Muscle of leg (tissue), 11 donors: ENCODE measurements around the gene GPRIN2. TPM values are rescaled to one million over a fixed set of nuclear protein-coding genes. Genes with fewer than 3 reads are reported as not detected.
A peak's percentile ranks its signal among the peaks of the same experiment; 100 is the strongest.
"Not testable (repeated sequence)": the region's sequence is repeated elsewhere in the genome, so short reads cannot be mapped to it uniquely, and the experiment has no call there.

Experiments used
- DNase-seq: peaks from one replicate; pipeline ENCODE4 v3.0.0; 2013
- H3K27ac ChIP-seq: one replicate; pipeline ENCODE4 v1.5.1; 2013; ENCODE audit warnings: mild to moderate bottlenecking, low read length, control low read depth
- H3K27me3 ChIP-seq: one replicate; pipeline ENCODE4 v1.6.1; 2013; ENCODE audit warnings: low read length; ENCODE audit not compliant: control insufficient read depth, insufficient read depth
- H3K36me3 ChIP-seq: one replicate; pipeline ENCODE4 v1.6.1; 2013; ENCODE audit warnings: low read length; ENCODE audit not compliant: control insufficient read depth, insufficient read depth
- H3K4me1 ChIP-seq: one replicate; pipeline ENCODE4 v1.6.1; 2013; ENCODE audit warnings: low read length; ENCODE audit not compliant: control insufficient read depth, insufficient read depth
- H3K4me3 ChIP-seq: one replicate; pipeline ENCODE4 v1.5.1; 2013; ENCODE audit warnings: low read length, control low read depth
- H3K9me3 ChIP-seq: replicated peaks from 2 replicates; pipeline ENCODE4 v1.6.1; 2013; ENCODE audit warnings: low read depth, low read length; ENCODE audit not compliant: control insufficient read depth
- WGBS: methylation state at CpG from one replicate; pipeline ENCODE4 v1.1.5; 2013; ENCODE audit warnings: missing lambda C conversion rate; ENCODE audit not compliant: insufficient coverage; 5-methylcytosine and 5-hydroxymethylcytosine counted together
- polyA plus RNA-seq, 8 donors: library from polyadenylated mRNA; unstranded; fragments of 120-200 nt; gene quantifications; one replicate each; pipeline versions ENCODE4 v1.2.1 to v1.2.3, GENCODE V29; 2013; ENCODE audit warnings: inconsistent platforms in 1 of 8, low replicate concordance in 1 of 8; ENCODE audit not compliant: insufficient read length in 8 of 8, insufficient read depth in 1 of 8
- total RNA-seq: library from RNA; stranded (reverse); fragments of 120-200 nt; gene quantifications from one replicate; pipeline ENCODE4 v1.2.4, GENCODE V29; 2013

Gene GPRIN2
- total and polyA plus RNA-seq, 9 donors = 0.12 to 0.91 (median 0.33) TPM

- not testable (repeated sequence) for H3K36me3 ChIP-seq, H3K27ac ChIP-seq, H3K4me3 ChIP-seq, H3K27me3 ChIP-seq, DNase-seq, H3K4me1 ChIP-seq, H3K9me3 ChIP-seq
- WGBS = no CpG with 5 or more reads among the region's 2 CpGs
Measured at GRCh38 chr10:46570655-46571054, 14.2 kb upstream of the GPRIN2 start.

GRCh38 chr10:46567151-46567550 is 10.7 kb upstream of the GPRIN2 start:
- not testable (repeated sequence) for H3K36me3 ChIP-seq, H3K27ac ChIP-seq, H3K4me3 ChIP-seq, DNase-seq, H3K27me3 ChIP-seq, H3K4me1 ChIP-seq, H3K9me3 ChIP-seq
- WGBS = no CpG with 5 or more reads among the region's 9 CpGs

DNA sequence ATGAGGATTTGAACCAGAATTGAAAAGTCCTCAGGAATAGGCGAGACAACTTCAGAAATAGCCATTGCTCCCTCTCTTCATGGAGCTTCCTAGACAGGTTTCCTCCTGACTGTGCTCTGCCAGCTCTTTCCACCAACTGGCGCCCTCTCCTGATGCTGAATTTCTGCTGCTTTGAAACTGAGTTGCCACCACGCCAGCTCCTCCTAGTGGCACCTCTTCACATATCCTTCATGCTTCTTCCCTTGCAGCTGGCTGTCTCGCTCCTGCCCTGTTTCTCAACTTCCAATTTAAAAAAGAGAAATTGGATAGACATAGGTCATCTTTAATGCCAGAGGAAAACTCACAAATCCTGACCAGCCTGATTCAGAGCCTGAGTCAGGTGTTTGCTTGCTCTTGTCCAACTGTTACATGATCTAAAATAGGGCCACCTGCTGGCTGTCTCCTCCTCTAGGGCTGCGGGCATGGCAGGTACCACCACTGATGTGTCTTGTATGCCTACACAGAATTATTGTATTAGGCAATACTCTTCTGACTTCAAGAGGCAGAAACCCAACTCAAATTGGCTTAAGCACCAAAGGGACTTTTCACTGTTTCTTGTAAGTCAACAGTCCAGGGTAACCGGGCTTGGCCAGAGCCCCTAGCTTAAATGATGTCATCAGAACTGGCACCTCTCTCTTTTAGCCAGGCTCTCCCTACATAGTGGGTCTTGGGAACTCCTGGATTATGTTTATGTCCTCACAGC is 9.3 kb upstream of the GPRIN2 start:
- peak; percentile 63 for DNase-seq
- H3K4me1 ChIP-seq, H3K9me3 ChIP-seq, H3K27me3 ChIP-seq, H3K36me3 ChIP-seq, H3K27ac ChIP-seq, H3K4me3 ChIP-seq: not testable (repeated sequence)
- WGBS = 0% methylated on average over 1 of the region's 6 CpGs

DNA sequence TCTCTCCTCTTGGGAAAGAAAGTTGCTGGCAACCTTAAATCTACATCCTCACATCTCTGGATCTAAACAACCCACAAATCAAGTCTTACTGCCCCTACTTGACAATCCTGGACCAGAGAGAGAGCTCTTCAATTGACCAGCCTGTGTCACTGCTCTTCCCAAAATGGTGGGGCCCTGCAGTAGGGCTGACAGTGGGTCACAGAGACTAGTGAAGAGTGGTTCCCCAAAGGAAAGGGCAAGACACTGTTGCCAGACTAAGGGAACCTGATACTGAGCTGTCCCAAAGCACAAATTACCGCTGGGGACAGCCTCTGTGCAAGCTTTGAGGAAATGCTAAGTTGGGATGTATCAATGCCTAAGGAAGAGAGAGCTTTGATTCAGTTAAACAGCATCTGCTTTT is 4.5 kb upstream of the GPRIN2 start:
- Histone ChIP-seq H3K4me1 (peaks cover 9% of the 10 kb centered on the region), H3K27ac (no peak overlapping the region), H3K4me3 (no peak overlapping the region), H3K9me3 (no peaks in the 10 kb centered on the region), H3K27me3 (peaks cover 45% of the 10 kb centered on the region), H3K36me3 (no peaks in the 10 kb centered on the region)
- no peak for DNase-seq
- 43% methylated on average over 1 of the region's 1 CpG for WGBS

GRCh38 chr10:46560381-46560780 is 3.9 kb upstream of the GPRIN2 start:
- peaks cover 14% of the 10 kb centered on the region for H3K4me1 ChIP-seq
- H3K27ac ChIP-seq = no peak overlapping the region
- H3K36me3 ChIP-seq = no peaks in the 10 kb centered on the region
- H3K27me3 ChIP-seq = peaks cover 51% of the 10 kb centered on the region
- WGBS = 83% methylated on average over 4 of the region's 5 CpGs
- no peak for DNase-seq
- no peaks in the 10 kb centered on the region for H3K9me3 ChIP-seq
- H3K4me3 ChIP-seq = no peak overlapping the region

DNA sequence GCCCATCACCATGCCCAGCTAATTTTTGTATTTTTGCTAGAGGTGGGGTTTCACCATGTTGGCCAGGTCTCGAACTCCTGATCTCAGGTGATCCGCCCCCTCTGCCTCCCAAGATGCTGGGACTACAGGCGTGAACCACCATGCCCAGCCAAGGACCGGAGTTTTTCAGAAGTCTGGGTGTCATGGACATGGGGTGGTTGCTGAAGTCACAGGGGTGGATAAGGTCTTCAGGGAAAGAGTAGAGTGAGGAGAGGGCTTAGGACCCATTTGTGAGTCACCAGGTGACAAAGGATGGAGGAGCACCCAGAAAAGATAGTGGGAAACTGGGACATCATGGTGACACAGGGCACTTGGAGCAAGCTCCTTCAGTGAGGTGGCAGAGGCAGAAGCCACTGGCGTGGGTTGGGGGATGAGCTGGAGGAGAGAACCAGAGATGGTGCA is 2.8 kb upstream of the GPRIN2 start:
- no peaks in the 10 kb centered on the region for H3K9me3 ChIP-seq
- DNase-seq = no peak
- H3K27ac ChIP-seq = no peak overlapping the region
- no peaks in the 10 kb centered on the region for H3K36me3 ChIP-seq
- 89% methylated on average over 5 of the region's 5 CpGs for WGBS
- H3K4me1 ChIP-seq = peaks cover 14% of the 10 kb centered on the region
- H3K27me3 ChIP-seq = peaks cover 62% of the 10 kb centered on the region
- H3K4me3 ChIP-seq = no peak overlapping the region

- H3K27me3 ChIP-seq = peaks cover 66% of the 10 kb centered on the region
- H3K36me3 ChIP-seq = no peaks in the 10 kb centered on the region
- H3K27ac ChIP-seq = no peak overlapping the region
- WGBS = 80% methylated on average over 6 of the region's 9 CpGs
- DNase-seq = no peak
- peaks cover 16% of the 10 kb centered on the region for H3K4me1 ChIP-seq
- H3K9me3 ChIP-seq = no peaks in the 10 kb centered on the region
- H3K4me3 ChIP-seq = no peak overlapping the region
Measured at GRCh38 chr10:46558392-46559185, 2.1 kb upstream of the GPRIN2 start.

- Histone ChIP-seq H3K9me3 (no peaks in the 10 kb centered on the region), H3K4me3 (no peak overlapping the region), H3K36me3 (no peaks in the 10 kb centered on the region), H3K27me3 (peaks cover 70% of the 10 kb centered on the region), H3K27ac (no peak overlapping the region), H3K4me1 (peaks cover 22% of the 10 kb centered on the region)
- no peak for DNase-seq
- WGBS = no CpG with 5 or more reads among the region's 1 CpG
Measured at GRCh38 chr10:46558122-46558391, 1.6 kb upstream of the GPRIN2 start.

DNA sequence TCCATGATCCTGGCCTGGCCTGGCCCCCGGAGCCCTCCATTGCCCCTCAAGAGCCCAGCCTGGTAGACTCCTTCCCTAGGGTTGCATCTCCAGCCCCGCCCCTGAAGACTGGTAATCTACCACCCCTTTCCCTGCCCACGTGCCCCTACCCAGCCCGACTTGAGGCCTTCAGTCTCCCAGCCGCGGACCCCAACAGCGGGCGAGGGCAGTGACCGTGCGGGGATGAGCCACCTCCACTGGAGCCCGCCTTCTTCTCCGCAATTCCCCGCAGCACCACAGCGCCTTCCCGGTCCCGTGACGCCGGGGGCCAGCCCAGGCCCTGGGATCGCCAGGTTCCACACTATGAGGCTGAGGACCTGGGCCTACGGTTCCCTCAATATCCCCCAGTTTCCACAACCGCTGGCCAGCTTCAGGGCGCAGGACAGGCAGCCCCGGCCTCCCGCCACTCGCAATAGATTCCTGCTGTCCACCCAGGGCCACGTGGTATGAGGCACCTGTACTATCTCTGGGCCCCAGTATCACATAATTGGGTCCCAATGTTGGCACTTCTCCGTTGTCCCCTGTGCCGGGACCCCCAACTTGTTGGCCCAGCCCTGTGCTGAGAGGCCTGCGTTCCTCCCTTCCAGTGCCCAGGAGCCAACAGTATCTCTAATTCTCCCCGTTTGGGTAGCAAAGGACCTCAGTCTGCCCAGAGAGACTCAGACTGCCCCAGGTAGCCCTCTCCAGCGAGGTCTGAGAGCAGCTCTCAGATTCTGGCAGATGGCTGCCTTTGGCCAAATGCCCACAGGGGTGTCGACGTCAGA is 1.1 kb upstream of the GPRIN2 start:
- H3K27ac ChIP-seq = no peak overlapping the region
- no peak for DNase-seq
- peaks cover 27% of the 10 kb centered on the region for H3K4me1 ChIP-seq
- H3K27me3 ChIP-seq = peaks cover 70% of the 10 kb centered on the region
- WGBS = 82% methylated on average over 33 of the region's 33 CpGs
- H3K4me3 ChIP-seq = no peak overlapping the region
- no peaks in the 10 kb centered on the region for H3K36me3 ChIP-seq
- H3K9me3 ChIP-seq = no peaks in the 10 kb centered on the region
